Measurements from ENCODE around the gene ACSL5. TPM values are rescaled to one million over a fixed set of nuclear protein-coding genes. Genes with fewer than 3 reads are reported as not detected.

The ACSL5 gene
- polyA plus RNA-seq, 1 donor (not counting 4 experiments of a cell fraction or from before 2014, with no cell fraction given) = 0.04 TPM

- no peaks in the 10 kb centered on the region for H3K9me1 ChIP-seq (ENCODE audit: control insufficient read depth, extremely low read depth, insufficient read depth, low read length)
- no peak overlapping the region for H3K4me3 ChIP-seq (ENCODE audit: control insufficient read depth in 2 of 3, extremely low read depth in 1 of 3, insufficient read depth in 2 of 3, low read depth in 1 of 3, low read length in 3 of 3)
- H4K20me1 ChIP-seq (ENCODE audit: control insufficient read depth, extremely low read depth, insufficient read depth, low read length) = no peaks in the 10 kb centered on the region
- no peak overlapping the region for H2AFZ ChIP-seq (ENCODE audit: control insufficient read depth, low read length)
- no peaks in the 10 kb centered on the region for H3K9me3 ChIP-seq (ENCODE audit: control insufficient read depth, low read depth, low read length)
- no peak overlapping the region for H3K27ac ChIP-seq (ENCODE audit: control insufficient read depth, insufficient read depth, low read length)
- no peak overlapping the region for H3K4me2 ChIP-seq (ENCODE audit: control insufficient read depth, extremely low read depth, insufficient read depth, low read depth, low read length)
- DNase-seq (ENCODE audit: low read depth, low spot score) (no peak), FAIRE-seq (no peak)
- H3K79me2 ChIP-seq (ENCODE audit: control insufficient read depth, insufficient read depth, low read length) = no peaks in the 10 kb centered on the region
- no peak overlapping the region for H3K9ac ChIP-seq (ENCODE audit: control insufficient read depth, extremely low read depth, insufficient read depth, low read length)
- TF ChIP-seq EZH2 (IDR thresholded peaks at IDR 0.05; ENCODE audit: low read length) (no peak), CTCF (optimal IDR thresholded peaks at IDR 0.05 in 1 of 3, IDR thresholded peaks at IDR 0.05 in 1 of 3, conservative IDR thresholded peaks at IDR 0.05 in 1 of 3; ENCODE audit: extremely low read depth in 1 of 3, insufficient read depth in 2 of 3, low read length in 3 of 3) (no peak)
- H3K36me3 ChIP-seq (ENCODE audit: control insufficient read depth in 2 of 2, extremely low read depth in 1 of 2, insufficient read depth in 2 of 2, low read length in 2 of 2) = no peaks in the 10 kb centered on the region
- dilution Hi-C loops (cut with MboI; ENCODE audit: extremely low pct_ligation_motif_present, low sequenced_read_pairs) = no loop called here
- H3K4me1 ChIP-seq (ENCODE audit: control insufficient read depth, extremely low read depth, insufficient read depth, low read length) = peaks cover 8% of the 10 kb centered on the region
- H3K27me3 ChIP-seq (ENCODE audit: control insufficient read depth, extremely low read depth, insufficient read depth, low read length) = no peaks in the 10 kb centered on the region
Observed at GRCh38 chr10:112366992-112367391, 6.9 kb upstream of the ACSL5 start.

- H3K4me3 ChIP-seq (ENCODE audit: control insufficient read depth in 2 of 3, extremely low read depth in 1 of 3, insufficient read depth in 2 of 3, low read depth in 1 of 3, low read length in 3 of 3) = no peak overlapping the region
- H2AFZ ChIP-seq (ENCODE audit: control insufficient read depth, low read length) = no peak overlapping the region
- FAIRE-seq (no peak), DNase-seq (ENCODE audit: low read depth, low spot score) (no peak)
- H3K9me1 ChIP-seq (ENCODE audit: control insufficient read depth, extremely low read depth, insufficient read depth, low read length) = no peaks in the 10 kb centered on the region
- no peaks in the 10 kb centered on the region for H3K79me2 ChIP-seq (ENCODE audit: control insufficient read depth, insufficient read depth, low read length)
- H3K4me1 ChIP-seq (ENCODE audit: control insufficient read depth, extremely low read depth, insufficient read depth, low read length) = peaks cover 3% of the 10 kb centered on the region
- dilution Hi-C loops (cut with MboI; ENCODE audit: extremely low pct_ligation_motif_present, low sequenced_read_pairs) = no loop called here
- no peaks in the 10 kb centered on the region for H3K36me3 ChIP-seq (ENCODE audit: control insufficient read depth in 2 of 2, extremely low read depth in 1 of 2, insufficient read depth in 2 of 2, low read length in 2 of 2)
- no peaks in the 10 kb centered on the region for H4K20me1 ChIP-seq (ENCODE audit: control insufficient read depth, extremely low read depth, insufficient read depth, low read length)
- H3K27ac ChIP-seq (ENCODE audit: control insufficient read depth, insufficient read depth, low read length) = no peak overlapping the region
- H3K9me3 ChIP-seq (ENCODE audit: control insufficient read depth, low read depth, low read length) = no peaks in the 10 kb centered on the region
- H3K9ac ChIP-seq (ENCODE audit: control insufficient read depth, extremely low read depth, insufficient read depth, low read length) = no peak overlapping the region
- no peak overlapping the region for H3K4me2 ChIP-seq (ENCODE audit: control insufficient read depth, extremely low read depth, insufficient read depth, low read depth, low read length)
- H3K27me3 ChIP-seq (ENCODE audit: control insufficient read depth, extremely low read depth, insufficient read depth, low read length) = no peaks in the 10 kb centered on the region
- no peak for TF ChIP-seq EZH2 (IDR thresholded peaks at IDR 0.05; ENCODE audit: low read length)
- TF ChIP-seq CTCF (optimal IDR thresholded peaks at IDR 0.05 in 1 of 3, IDR thresholded peaks at IDR 0.05 in 1 of 3, conservative IDR thresholded peaks at IDR 0.05 in 1 of 3; ENCODE audit: extremely low read depth in 1 of 3, insufficient read depth in 2 of 3, low read length in 3 of 3) = no peak
Observed at GRCh38 chr10:112367516-112367915, 6.4 kb upstream of the ACSL5 start.

Measured in keratinocyte (primary cell).